Dedifferentiated amniotic fluid mesenchymal stem cell (primary cell): ENCODE results near the gene DISP3.

Source experiments
- DNase-seq: peaks from one replicate; pipeline ENCODE4 v3.0.0-alpha.2; 2016; ENCODE audit errors: extremely low spot score

Gene DISP3

GRCh38 chr1:11478571-11479374 lies at the start of gene DISP3:
Gene DISP3 (plus strand): TSS chr1:11479155. CDS start chr1:11500993, 21,838 bp downstream.
- peak; percentile 29 for DNase-seq

GRCh38 chr1:11429226-11429625 lies 49.7 kb upstream of the DISP3 start:
- no peak for DNase-seq

GRCh38 chr1:11429935-11430334 lies 49.0 kb upstream of the DISP3 start:
- no peak for DNase-seq

- DNase-seq: no peak
Observed at GRCh38 chr1:11431941-11432507, 46.9 kb upstream of the DISP3 start.

- DNase-seq: no peak
Observed at GRCh38 chr1:11432526-11432925, 46.4 kb upstream of the DISP3 start.

- DNase-seq: no peak
Observed at GRCh38 chr1:11434501-11434900, 44.5 kb upstream of the DISP3 start.

- no peak for DNase-seq
Observed at GRCh38 chr1:11434926-11435325, 44.0 kb upstream of the DISP3 start.

- DNase-seq: no peak
Observed at GRCh38 chr1:11438996-11439395, 40.0 kb upstream of the DISP3 start.

- no peak for DNase-seq
Observed at GRCh38 chr1:11441211-11441952, 37.6 kb upstream of the DISP3 start.

GRCh38 chr1:11443043-11443442 lies 35.9 kb upstream of the DISP3 start:
- DNase-seq: no peak

- DNase-seq: no peak
Observed at GRCh38 chr1:11443961-11444658, 34.8 kb upstream of the DISP3 start.

GRCh38 chr1:11444907-11445306 lies 34.0 kb upstream of the DISP3 start:
- DNase-seq: no peak

- DNase-seq: no peak
Observed at GRCh38 chr1:11447903-11448302, 31.1 kb upstream of the DISP3 start.

- DNase-seq: no peak
Observed at GRCh38 chr1:11448373-11449099, 30.4 kb upstream of the DISP3 start.

- DNase-seq: no peak
Observed at GRCh38 chr1:11449100-11449403, 29.9 kb upstream of the DISP3 start.

GRCh38 chr1:11450310-11450709 lies 28.6 kb upstream of the DISP3 start:
- DNase-seq: no peak

GRCh38 chr1:11453742-11454491 lies 25.0 kb upstream of the DISP3 start:
- DNase-seq: no peak

GRCh38 chr1:11455967-11456570 lies 22.9 kb upstream of the DISP3 start:
- no peak for DNase-seq

- DNase-seq: no peak
Observed at GRCh38 chr1:11456965-11457364, 22.0 kb upstream of the DISP3 start.

GRCh38 chr1:11458811-11459275 lies 20.1 kb upstream of the DISP3 start:
- DNase-seq: no peak
